ENCODE results near the gene ZNF76.

ZNF76 gene

GRCh38 chr6:35219683-35220326, 39.7 kb upstream of the ZNF76 start:
- Histone ChIP-seq H3K27ac (no peak overlapping the region), H3K9me3 (no peaks in the 10 kb centered on the region), H3K4me1 (ENCODE audit: control insufficient read depth in 1 of 2, insufficient read depth in 1 of 2, low read depth in 1 of 2, low read length in 1 of 2) (no peaks in the 10 kb centered on the region), H3K4me3 (ENCODE audit: low read depth in 1 of 2, low read length in 1 of 2) (no peak overlapping the region), H3K27me3 (peaks cover 97% of the 10 kb centered on the region), H3K36me3 (no peaks in the 10 kb centered on the region)
- no peak for TF ChIP-seq CTCF (IDR thresholded peaks at IDR 0.05)

DNA sequence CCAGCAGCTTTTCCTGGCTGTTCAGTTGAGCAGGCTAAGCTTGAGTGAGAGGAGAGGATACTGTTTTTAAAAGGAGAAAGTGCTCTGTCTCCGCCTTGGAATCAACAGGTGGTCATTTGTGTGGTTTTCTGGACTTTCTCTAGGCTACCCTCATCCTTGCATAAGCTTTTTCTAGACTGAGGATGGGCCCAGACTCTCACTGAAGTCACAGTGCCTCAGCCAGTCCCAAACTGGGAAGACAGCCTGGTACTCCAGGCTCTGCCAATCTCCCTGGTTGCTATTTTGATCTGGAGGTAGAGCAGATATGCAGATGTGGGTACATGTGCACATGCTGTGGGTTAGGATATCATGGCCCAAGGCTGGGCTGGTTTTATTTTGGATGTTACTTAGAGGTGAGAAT, 38.8 kb upstream of the ZNF76 start:
- Histone ChIP-seq H3K27me3 (peaks cover 96% of the 10 kb centered on the region), H3K36me3 (no peaks in the 10 kb centered on the region), H3K4me1 (ENCODE audit: control insufficient read depth in 1 of 2, insufficient read depth in 1 of 2, low read depth in 1 of 2, low read length in 1 of 2) (no peaks in the 10 kb centered on the region), H3K4me3 (ENCODE audit: low read depth in 1 of 2, low read length in 1 of 2) (no peak overlapping the region), H3K27ac (no peak overlapping the region), H3K9me3 (no peaks in the 10 kb centered on the region)
- TF ChIP-seq CTCF (IDR thresholded peaks at IDR 0.05) = no peak

DNA sequence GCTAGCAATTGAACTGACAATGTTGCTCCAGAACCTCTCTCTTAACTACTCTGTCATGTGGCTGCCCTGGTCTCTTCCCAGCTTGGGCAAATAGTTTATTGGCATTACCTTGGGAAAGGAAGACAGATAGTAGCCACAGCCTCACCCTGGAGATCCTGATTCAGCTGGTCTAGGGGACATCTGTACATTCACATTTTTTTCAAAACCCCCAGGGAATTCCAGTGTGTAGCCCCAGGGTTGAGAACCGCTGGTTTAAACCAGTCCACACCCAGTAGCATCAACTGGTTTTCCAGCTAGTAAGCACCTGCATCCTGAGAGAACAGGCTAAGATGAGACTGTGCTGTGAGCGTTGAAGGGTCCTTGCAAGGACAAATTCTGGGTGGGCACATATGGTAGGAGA, 36.1 kb upstream of the ZNF76 start:
- H3K27ac ChIP-seq = no peak overlapping the region

DNA sequence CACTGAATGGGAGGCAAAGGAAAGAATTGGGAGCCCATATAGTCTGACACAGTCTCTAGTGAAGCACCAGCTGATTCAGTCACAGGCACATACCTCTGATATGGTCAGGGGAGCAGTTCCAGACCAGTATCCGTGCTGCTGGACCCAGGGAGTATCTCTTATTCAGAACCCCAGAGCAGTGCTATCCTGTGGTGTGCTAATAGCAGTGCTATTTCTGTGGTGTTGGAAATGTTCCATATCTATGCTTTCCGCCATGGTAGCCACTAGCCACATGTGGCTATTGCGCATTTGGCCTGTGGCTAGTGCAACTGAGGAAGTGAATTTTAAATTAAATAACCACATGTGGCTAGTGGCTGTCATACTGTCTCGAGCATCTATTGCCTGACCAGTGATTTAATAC, 34.8 kb upstream of the ZNF76 start:
- peaks cover 67% of the 10 kb centered on the region for H3K27me3 ChIP-seq
- no peak for TF ChIP-seq CTCF (IDR thresholded peaks at IDR 0.05)
- no peak overlapping the region for H3K4me3 ChIP-seq (ENCODE audit: low read depth in 1 of 2, low read length in 1 of 2)
- no peaks in the 10 kb centered on the region for H3K36me3 ChIP-seq
- H3K9me3 ChIP-seq = no peaks in the 10 kb centered on the region
- no peaks in the 10 kb centered on the region for H3K4me1 ChIP-seq (ENCODE audit: control insufficient read depth in 1 of 2, insufficient read depth in 1 of 2, low read depth in 1 of 2, low read length in 1 of 2)
- H3K27ac ChIP-seq = no peak overlapping the region

More for the DNA sequence above, 36.1 kb upstream of the ZNF76 start:
- H3K4me3 ChIP-seq (ENCODE audit: low read depth in 1 of 2, low read length in 1 of 2) = no peak overlapping the region
- TF ChIP-seq CTCF (IDR thresholded peaks at IDR 0.05) = no peak
- H3K4me1 ChIP-seq (ENCODE audit: control insufficient read depth in 1 of 2, insufficient read depth in 1 of 2, low read depth in 1 of 2, low read length in 1 of 2) = no peaks in the 10 kb centered on the region
- H3K9me3 ChIP-seq = no peaks in the 10 kb centered on the region
- peaks cover 80% of the 10 kb centered on the region for H3K27me3 ChIP-seq
- H3K36me3 ChIP-seq = no peaks in the 10 kb centered on the region

- H3K4me3 ChIP-seq (ENCODE audit: low read depth in 1 of 2, low read length in 1 of 2) = no peak overlapping the region
- peaks cover 29% of the 10 kb centered on the region for H3K27me3 ChIP-seq
- no peak overlapping the region for H3K27ac ChIP-seq
- no peaks in the 10 kb centered on the region for H3K9me3 ChIP-seq
- no peaks in the 10 kb centered on the region for H3K36me3 ChIP-seq
- no peak for TF ChIP-seq CTCF (IDR thresholded peaks at IDR 0.05)
- H3K4me1 ChIP-seq (ENCODE audit: control insufficient read depth in 1 of 2, insufficient read depth in 1 of 2, low read depth in 1 of 2, low read length in 1 of 2) = no peaks in the 10 kb centered on the region
Measured at GRCh38 chr6:35228481-35228880, 31.1 kb upstream of the ZNF76 start.

All from neutrophil (primary cell).